DMS153 (cell line): ENCODE results near the gene RBCK1.
"Not testable (repeated sequence)": the region's sequence is repeated elsewhere in the genome, so short reads cannot be mapped to it uniquely, and the experiment has no call there.

ENCODE experiments used
- DNase-seq: peaks from one replicate; lab custom pipeline; 2025; lab: John Stamatoyannopoulos, UW

Gene RBCK1

GRCh38 chr20:376089-376488, 32.0 kb upstream of the RBCK1 start:
- DNase-seq = no peak

- no peak for DNase-seq
These were observed 31.3 kb upstream of the RBCK1 start for GRCh38 chr20:376750-377149.

DNA sequence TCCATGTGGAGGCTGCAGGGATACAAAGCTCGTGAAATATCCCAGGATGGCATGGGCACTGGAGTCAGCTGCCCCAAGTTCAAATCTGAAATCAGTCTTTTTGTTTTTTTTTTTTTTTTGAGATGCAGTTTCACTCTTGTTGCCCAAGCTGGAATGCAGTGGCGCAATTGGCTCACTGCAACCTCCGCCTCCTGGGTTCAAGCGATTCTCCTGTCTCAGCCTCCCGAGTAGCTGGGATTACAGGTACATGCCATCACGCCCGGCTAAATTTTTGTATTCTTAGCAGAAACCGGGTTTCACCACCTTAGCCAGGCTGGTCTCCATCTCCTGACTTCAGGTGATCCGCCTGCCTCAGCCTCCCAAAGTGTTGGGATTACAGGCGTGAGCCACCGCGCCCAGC, 30.5 kb upstream of the RBCK1 start:
- DNase-seq = not testable (repeated sequence)

GRCh38 chr20:378961-379336, 29.1 kb upstream of the RBCK1 start:
- DNase-seq = peak; percentile 45

DNA sequence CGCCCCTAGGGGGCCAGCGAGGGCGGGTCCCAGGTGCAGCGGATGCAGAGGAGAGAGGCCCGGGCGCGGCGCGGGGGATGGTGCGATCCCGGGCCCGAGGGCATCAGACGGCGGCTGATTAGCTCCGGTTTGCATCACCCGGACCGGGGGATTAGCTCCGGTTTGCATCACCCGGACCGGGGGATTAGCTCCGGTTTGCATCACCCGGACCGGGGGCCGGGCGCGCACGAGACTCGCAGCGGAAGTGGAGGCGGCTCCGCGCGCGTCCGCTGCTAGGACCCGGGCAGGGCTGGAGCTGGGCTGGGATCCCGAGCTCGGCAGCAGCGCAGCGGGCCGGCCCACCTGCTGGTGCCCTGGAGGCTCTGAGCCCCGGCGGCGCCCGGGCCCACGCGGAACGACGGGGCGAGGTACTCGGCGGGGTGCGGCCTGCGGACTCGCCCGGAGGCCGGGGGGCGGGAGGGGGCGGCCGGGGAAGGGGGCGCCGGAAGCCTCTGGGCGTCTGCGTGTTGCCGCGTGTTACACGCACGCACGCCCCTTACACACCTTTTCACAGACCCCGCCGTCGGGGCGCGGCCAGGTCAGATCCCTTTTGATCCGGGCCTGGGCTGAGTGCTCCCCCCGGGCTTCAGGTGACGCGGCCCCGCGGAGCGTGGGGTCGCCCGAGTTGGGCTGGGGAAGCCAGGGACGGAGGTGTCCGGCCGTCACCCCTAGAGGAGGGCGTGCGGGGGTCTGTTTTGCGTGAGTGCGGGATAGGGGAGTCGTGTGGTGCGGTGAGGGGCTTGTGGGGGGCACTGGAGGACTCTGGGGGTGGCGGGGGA, 27.1 kb upstream of the RBCK1 start:
- DNase-seq = peak; percentile 37

DNA sequence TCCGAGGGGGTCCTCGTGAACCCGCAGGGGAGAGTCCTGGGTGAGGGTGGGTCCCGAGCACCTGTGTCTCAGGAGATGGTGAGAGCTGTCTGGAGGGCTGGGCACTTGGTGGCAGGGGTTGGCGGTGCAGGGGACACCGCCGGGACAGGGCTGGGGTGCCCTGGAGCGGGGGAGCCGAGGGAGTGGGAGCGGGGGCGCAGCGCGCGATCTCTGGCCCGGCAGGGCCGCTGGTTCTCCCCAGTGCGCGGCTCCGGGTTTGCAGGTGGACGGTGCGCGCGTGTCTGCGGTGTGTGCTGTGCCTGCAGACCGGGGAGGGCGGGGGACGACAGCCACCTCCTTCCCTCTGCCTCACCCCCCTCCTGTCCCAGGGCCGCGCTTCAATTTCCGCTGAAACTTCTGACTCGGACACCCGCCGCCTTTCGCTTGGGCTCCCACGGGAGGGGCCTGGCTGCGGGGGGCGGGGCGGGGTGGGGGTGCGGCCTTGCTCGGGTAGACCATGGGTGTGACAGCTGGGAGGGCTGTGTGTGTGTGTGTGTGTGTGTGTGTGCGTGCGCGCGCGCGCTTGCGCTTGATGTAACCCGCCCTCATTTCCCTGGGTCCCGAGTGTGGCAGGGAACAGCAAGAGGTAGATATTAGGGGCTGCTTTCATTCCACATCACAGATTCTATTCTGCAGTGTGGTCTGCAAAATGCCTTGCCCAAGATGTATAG, 26.4 kb upstream of the RBCK1 start:
- peak; percentile 38 for DNase-seq

GRCh38 chr20:382291-383115, 25.6 kb upstream of the RBCK1 start:
- no peak for DNase-seq

- no peak for DNase-seq
These were observed 24.2 kb upstream of the RBCK1 start for GRCh38 chr20:383889-384288.

GRCh38 chr20:384723-385122, 23.4 kb upstream of the RBCK1 start:
- no peak for DNase-seq

GRCh38 chr20:385448-385847, 22.7 kb upstream of the RBCK1 start:
- no peak for DNase-seq

- DNase-seq = not testable (repeated sequence)
These were observed 21.5 kb upstream of the RBCK1 start for GRCh38 chr20:386634-387033.

GRCh38 chr20:387520-387919, 20.6 kb upstream of the RBCK1 start:
- no peak for DNase-seq

GRCh38 chr20:388034-388994, 19.8 kb upstream of the RBCK1 start:
- no peak for DNase-seq

DNA sequence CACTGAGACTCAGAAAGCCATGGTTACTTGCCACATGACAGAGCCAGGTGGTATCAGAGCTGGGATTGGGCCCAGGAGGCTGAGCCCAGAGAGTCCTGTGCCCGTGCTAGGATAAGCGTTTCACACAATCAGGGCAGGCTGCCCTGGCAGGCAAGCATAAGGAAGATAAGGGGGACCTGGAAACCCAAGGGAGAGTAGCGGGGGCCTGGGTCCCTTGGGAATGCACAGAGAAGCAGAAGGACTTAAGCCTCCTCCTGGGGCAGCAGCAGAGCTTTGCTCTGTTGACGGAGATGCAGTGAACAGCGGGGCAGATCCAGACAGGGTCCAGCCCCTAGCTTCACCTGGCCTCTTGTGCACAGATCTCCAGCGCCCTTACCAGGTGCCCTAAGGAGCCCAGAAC, 18.9 kb upstream of the RBCK1 start:
- no peak for DNase-seq

DNA sequence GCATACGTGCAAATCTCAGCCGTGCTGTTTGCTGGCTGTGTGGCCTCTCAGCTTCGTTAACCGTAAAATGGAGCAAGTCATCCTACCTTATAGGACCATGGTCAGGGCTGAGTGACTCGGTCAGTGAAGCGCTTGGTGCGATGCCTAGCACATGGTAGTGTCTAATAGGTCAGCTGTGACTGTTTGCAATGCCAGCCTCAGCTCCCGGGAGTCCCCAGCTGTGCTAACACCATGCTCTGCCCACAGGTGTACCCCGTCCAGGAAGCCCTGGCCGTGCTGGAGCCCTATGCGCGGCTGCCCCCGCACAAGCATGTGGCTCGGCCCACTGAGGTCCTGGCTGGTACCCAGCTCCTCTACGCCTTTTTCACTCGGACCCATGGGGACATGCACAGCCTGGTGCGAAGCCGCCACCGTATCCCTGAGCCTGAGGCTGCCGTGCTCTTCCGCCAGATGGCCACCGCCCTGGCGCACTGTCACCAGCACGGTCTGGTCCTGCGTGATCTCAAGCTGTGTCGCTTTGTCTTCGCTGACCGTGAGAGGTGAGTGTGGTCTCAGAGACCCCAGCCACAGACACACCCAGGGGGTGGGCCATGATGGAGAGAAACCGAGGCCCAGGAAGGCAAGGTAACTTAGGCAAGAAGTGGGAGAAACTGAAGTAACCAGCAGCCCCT, 16.9 kb upstream of the RBCK1 start:
- no peak for DNase-seq

GRCh38 chr20:393296-393695, 14.8 kb upstream of the RBCK1 start:
- not testable (repeated sequence) for DNase-seq

GRCh38 chr20:396252-396618, 11.9 kb upstream of the RBCK1 start:
- no peak for DNase-seq

- no peak for DNase-seq
These were observed 11.3 kb upstream of the RBCK1 start for GRCh38 chr20:396619-397431.

- no peak for DNase-seq
These were observed 10.5 kb upstream of the RBCK1 start for GRCh38 chr20:397432-398237.
